Epithelial cell of prostate (primary cell): ENCODE measurements around the gene KRT84.

Experiments used
- DNase-seq: peaks from one replicate; pipeline ENCODE4 v3.0.0-alpha.2; 2011; ENCODE audit warnings: low read depth, low spot score
- H3K27ac ChIP-seq: fragments of 450-650 bp; 2 replicates; pipeline ENCODE4 v1.5.1; 2017; ENCODE audit warnings: mild to moderate bottlenecking

Gene KRT84

GRCh38 chr12:52390739-52391617, 5.5 kb upstream of the KRT84 start:
- DNase-seq, result no peak
- peak overlapping the region; percentile 56 for H3K27ac ChIP-seq

- DNase-seq, result no peak
- peak overlapping the region; percentile 56 for H3K27ac ChIP-seq
Observed at GRCh38 chr12:52389313-52390207, 4.1 kb upstream of the KRT84 start.

GRCh38 chr12:52387859-52388258, 2.4 kb upstream of the KRT84 start:
- H3K27ac ChIP-seq, result no peak overlapping the region
- no peak for DNase-seq

- no peak for DNase-seq
- H3K27ac ChIP-seq, result no peak overlapping the region
Observed at GRCh38 chr12:52383331-52383730, 2.1 kb downstream of the KRT84 start.

- H3K27ac ChIP-seq, result no peak overlapping the region
- DNase-seq, result no peak
Observed at GRCh38 chr12:52382854-52383253, 2.6 kb downstream of the KRT84 start.

- H3K27ac ChIP-seq, result no peak overlapping the region
- DNase-seq, result no peak
Observed at GRCh38 chr12:52381206-52381605, 4.2 kb downstream of the KRT84 start.

GRCh38 chr12:52380271-52380694, 5.2 kb downstream of the KRT84 start:
- no peak for DNase-seq
- H3K27ac ChIP-seq, result no peak overlapping the region

GRCh38 chr12:52379536-52379935, 5.9 kb downstream of the KRT84 start:
- H3K27ac ChIP-seq, result no peak overlapping the region
- DNase-seq, result no peak

- DNase-seq, result no peak
- no peak overlapping the region for H3K27ac ChIP-seq
Observed at GRCh38 chr12:52378091-52378490, 7.4 kb downstream of the KRT84 start.

- H3K27ac ChIP-seq, result no peak overlapping the region
- no peak for DNase-seq
Observed at GRCh38 chr12:52377266-52377665, 8.2 kb downstream of the KRT84 start.

GRCh38 chr12:52372216-52373154, 13.0 kb downstream of the KRT84 start:
- H3K27ac ChIP-seq, result no peak overlapping the region
- peak; percentile 40 for DNase-seq

- H3K27ac ChIP-seq, result no peak overlapping the region
- DNase-seq, result no peak
Observed at GRCh38 chr12:52371716-52372115, 13.7 kb downstream of the KRT84 start.

- no peak overlapping the region for H3K27ac ChIP-seq
- no peak for DNase-seq
Observed at GRCh38 chr12:52370926-52371608, 14.4 kb downstream of the KRT84 start.

GRCh38 chr12:52369809-52370208, 15.6 kb downstream of the KRT84 start:
- DNase-seq, result no peak
- no peak overlapping the region for H3K27ac ChIP-seq

GRCh38 chr12:52369211-52369610, 16.2 kb downstream of the KRT84 start:
- no peak for DNase-seq

GRCh38 chr12:52368508-52368907, 16.9 kb downstream of the KRT84 start:
- no peak overlapping the region for H3K27ac ChIP-seq
- DNase-seq, result no peak

More at GRCh38 chr12:52369211-52369610, 16.2 kb downstream of the KRT84 start:
- H3K27ac ChIP-seq, result no peak overlapping the region

- no peak overlapping the region for H3K27ac ChIP-seq
- DNase-seq, result no peak
Observed at GRCh38 chr12:52367876-52368275, 17.6 kb downstream of the KRT84 start.

GRCh38 chr12:52366738-52367485, 18.5 kb downstream of the KRT84 start, which contains the start of gene KRT85:
Gene KRT85 (minus strand): TSS chr12:52367481. CDS start chr12:52367405, 76 bp downstream.
- DNase-seq, result no peak

More at GRCh38 chr12:52366738-52367485, 18.5 kb downstream of the KRT84 start, which contains the start of gene KRT85:
- H3K27ac ChIP-seq, result no peak within 1 kb of the TSS
